HEK293 (cell line): Measurements from ENCODE around the gene PLA2G5.
"Not testable (repeated sequence)": the region's sequence is repeated elsewhere in the genome, so short reads cannot be mapped to it uniquely, and the experiment has no call there.

Experiments used
- CTCF ChIA-PET: fragments of 350-600 bp; formaldehyde crosslinking; extraction: SDS; loops from one replicate; lab custom pipeline; 2021; ENCODE audit warnings: antibody characterized with exemption; lab: Yijun Ruan, JAX
- POLR2A ChIA-PET: fragments of 300-600 bp; formaldehyde crosslinking; extraction: SDS; loops from one replicate; lab custom pipeline; 2020; ENCODE audit warnings: antibody characterized with exemption, inconsistent platforms; lab: Yijun Ruan, JAX
- H3K27ac ChIP-seq: fragments of 200-500 bp; sonication (Bioruptor generic); 2 replicates; pipeline ENCODE4 v1.5.1; 2014; ENCODE audit warnings: low read depth, low read length, control low read depth, inconsistent platforms; ENCODE audit errors: extremely low read depth
- H3K36me3 ChIP-seq, 2 experiments: fragments of 200-500 bp in 1 of 2; sonication (Bioruptor generic) in 1 of 2; 1 replicate in 1 of 2; 2 replicates in 1 of 2; pipeline ENCODE4 v1.5.1; 2014 to 2017; ENCODE audit warnings: inconsistent platforms in 2 of 2, low read length in 2 of 2; ENCODE audit not compliant: control insufficient read depth in 2 of 2, insufficient read depth in 1 of 2
- H3K4me1 ChIP-seq: fragments of 200-500 bp; sonication (Bioruptor generic); 2 replicates; pipeline ENCODE4 v1.5.1; 2014; ENCODE audit warnings: mild to moderate bottlenecking, low read length, inconsistent platforms; ENCODE audit not compliant: control insufficient read depth, insufficient read depth
- H3K4me3 ChIP-seq: 2 replicates; pipeline ENCODE4 v1.5.1; 2011; ENCODE audit warnings: low read depth, mild to moderate bottlenecking, control low read depth, low read length, moderate library complexity
- H3K9me3 ChIP-seq: fragments of 200-500 bp; sonication (Bioruptor generic); 2 replicates; pipeline ENCODE4 v1.5.1; 2014; ENCODE audit warnings: low read depth, low read length, inconsistent platforms; ENCODE audit not compliant: control insufficient read depth, insufficient read depth
- HOXC10 ChIP-seq: sonication (generic); formaldehyde crosslinking; IDR thresholded peaks from 2 replicates; pipeline ENCODE4 v1.8.1; 2023; ENCODE audit warnings: mild to moderate bottlenecking, missing genetic modification reagents
- KLF8 ChIP-seq: fragments of 450-650 bp; formaldehyde crosslinking; IDR thresholded peaks from 2 replicates; pipeline ENCODE4 v1.5.1; 2016; ENCODE audit warnings: missing biosample characterization, missing genetic modification characterization
- SETDB1 ChIP-seq: IDR thresholded peaks from one replicate; pipeline ENCODE4 v1.6.1; 2017; ENCODE audit warnings: mild to moderate bottlenecking, low read length, moderate library complexity, mixed read lengths; ENCODE audit not compliant: insufficient read length
- TRIM28 ChIP-seq: IDR thresholded peaks from 2 replicates; pipeline ENCODE4 v1.6.1; 2011; ENCODE audit warnings: low read length, control low read depth, borderline replicate concordance
- ZBTB7A ChIP-seq: fragments of 450-650 bp; formaldehyde crosslinking; IDR thresholded peaks from 2 replicates; pipeline ENCODE4 v1.5.1; 2016; ENCODE audit warnings: low read depth, missing biosample characterization, missing genetic modification characterization
- ZNF239 ChIP-seq: fragments of 450-650 bp; formaldehyde crosslinking; IDR thresholded peaks from 2 replicates; pipeline ENCODE4 v1.5.1; 2016; ENCODE audit warnings: missing biosample characterization, missing genetic modification characterization
- ZNF335 ChIP-seq: fragments of 450-650 bp; formaldehyde crosslinking; conservative IDR thresholded peaks from 2 replicates; pipeline ENCODE4 v1.5.1; 2016; ENCODE audit warnings: missing biosample characterization, missing genetic modification characterization
- ZNF404 ChIP-seq: fragments of 450-650 bp; formaldehyde crosslinking; IDR thresholded peaks from 2 replicates; pipeline ENCODE4 v1.5.1; 2017; ENCODE audit warnings: missing biosample characterization, missing genetic modification characterization
- ZNF530 ChIP-seq: fragments of 450-650 bp; formaldehyde crosslinking; IDR thresholded peaks from 2 replicates; pipeline ENCODE4 v1.5.1; 2016; ENCODE audit warnings: low read depth, missing biosample characterization, missing genetic modification characterization
- ZNF548 ChIP-seq: fragments of 450-650 bp; formaldehyde crosslinking; IDR thresholded peaks from 2 replicates; pipeline ENCODE4 v1.5.1; 2016; ENCODE audit warnings: missing biosample characterization, missing genetic modification characterization
- ZNF561 ChIP-seq: fragments of 450-650 bp; IDR thresholded peaks from 2 replicates; pipeline ENCODE4 v1.5.1; 2018; ENCODE audit warnings: missing biosample characterization, missing genetic modification characterization, borderline replicate concordance
- ZNF747 ChIP-seq: fragments of 450-650 bp; formaldehyde crosslinking; IDR thresholded peaks from 2 replicates; pipeline ENCODE4 v1.5.1; 2016; ENCODE audit warnings: missing biosample characterization, missing genetic modification characterization
- TF ChIP-seq, protein P1 (sequence below): fragments of 450-650 bp; formaldehyde crosslinking; IDR thresholded peaks from 2 replicates; pipeline ENCODE4 v1.5.1; 2016; ENCODE audit warnings: missing biosample characterization, missing genetic modification characterization
- TF ChIP-seq, protein P2 (sequence below): fragments of 450-650 bp; formaldehyde crosslinking; conservative IDR thresholded peaks from 2 replicates; pipeline ENCODE4 v1.5.1; 2016; ENCODE audit warnings: low read depth, missing biosample characterization, missing genetic modification characterization
- TF ChIP-seq, protein P3 (sequence below): fragments of 450-650 bp; formaldehyde crosslinking; IDR thresholded peaks from 2 replicates; pipeline ENCODE4 v1.5.1; 2016; ENCODE audit warnings: missing biosample characterization, missing genetic modification characterization
- TF ChIP-seq, protein P4 (sequence below): fragments of 450-650 bp; formaldehyde crosslinking; IDR thresholded peaks from 2 replicates; pipeline ENCODE4 v1.5.1; 2016; ENCODE audit warnings: missing biosample characterization, missing genetic modification characterization

The PLA2G5 gene

DNA sequence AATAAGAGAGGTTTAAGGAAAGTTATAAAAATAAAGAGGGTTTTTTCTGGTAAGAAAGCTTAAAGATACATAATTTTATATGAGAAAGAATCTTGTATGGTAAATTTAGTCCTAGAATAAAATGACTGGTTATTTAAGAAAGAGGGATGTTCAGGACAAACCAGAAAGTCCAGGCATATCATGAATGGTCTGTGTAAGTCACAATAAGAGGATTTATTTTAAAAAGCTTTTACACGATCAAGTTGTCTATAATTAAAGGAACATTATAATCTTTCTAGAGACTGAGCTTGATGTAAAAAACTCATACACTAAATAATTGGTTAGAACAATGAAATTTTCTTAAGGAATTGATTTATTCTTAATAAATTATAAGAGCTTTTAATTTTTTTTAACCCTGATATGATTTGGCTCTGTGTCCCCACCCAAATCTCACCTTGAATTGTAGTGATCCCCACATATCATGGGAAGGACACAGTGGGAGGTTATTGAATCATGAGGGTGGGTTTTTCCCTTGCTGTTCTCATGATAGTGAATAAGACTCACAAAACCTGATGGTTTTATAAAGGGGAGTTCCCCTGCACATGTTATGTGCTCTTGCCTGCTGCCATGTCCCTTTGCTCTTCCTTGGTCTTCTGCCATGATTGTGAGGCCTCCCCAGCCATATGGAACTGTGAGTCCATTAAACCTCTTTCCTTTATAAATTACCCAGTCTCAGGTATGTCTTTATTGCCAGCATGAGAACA, 20.8 kb upstream of the PLA2G5 start:
- H3K4me1 ChIP-seq, H3K36me3 ChIP-seq, H3K4me3 ChIP-seq, POLR2A ChIA-PET, H3K9me3 ChIP-seq, H3K27ac ChIP-seq: not testable (repeated sequence)
- CTCF ChIA-PET = interaction anchor here (0.6 to 1.1 kb wide), 2 partner anchors 10 to 310 kb away, joined by 3 to 5 read pairs; no protein-coding TSS in a partner anchor
- peak; percentile 99 for TF ChIP-seq SETDB1
- 0 out of 2 replicates have a peak, but pooled peaks have one; percentile 26 for TF ChIP-seq TRIM28
- TF ChIP-seq, all 188 proteins: peak for 2; not testable (repeated sequence) for 186

DNA sequence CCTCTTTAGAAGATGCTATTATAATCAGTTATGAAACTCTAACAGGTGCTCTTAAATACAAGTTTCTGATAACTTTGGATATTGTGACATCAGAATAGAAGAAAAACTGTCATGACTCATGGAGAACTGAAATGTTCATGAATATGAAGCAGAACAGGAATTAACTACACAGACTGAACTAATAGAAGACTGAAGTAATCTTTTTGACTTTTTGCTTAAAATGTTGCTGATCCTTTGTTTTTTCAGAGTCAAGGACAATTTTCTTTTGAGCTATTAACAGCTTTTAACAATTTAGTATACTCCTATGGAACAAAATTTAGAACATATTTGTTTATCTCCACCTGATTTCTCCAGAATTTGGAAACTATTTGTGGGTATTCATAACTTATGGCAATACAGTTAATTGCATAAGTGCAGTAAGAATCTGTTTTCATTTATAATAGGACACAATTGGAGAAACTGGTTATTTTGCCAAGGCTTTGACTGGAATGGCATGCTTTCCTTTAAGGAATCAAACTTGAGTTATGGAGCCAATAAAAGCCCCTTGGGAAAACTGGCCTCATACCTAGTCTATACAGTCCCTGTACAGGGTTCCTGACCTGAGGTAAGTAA, 18.7 kb upstream of the PLA2G5 start:
- Histone ChIP-seq H3K4me3 (no peak overlapping the region), H3K4me1 (no peaks in the 10 kb centered on the region), H3K36me3 (no peaks in the 10 kb centered on the region), H3K9me3 (no peaks in the 10 kb centered on the region), H3K27ac (no peak overlapping the region)
- TF ChIP-seq TRIM28 (peak; percentile 92), ZNF530 (tag by site-specific recombination) (no peak), SETDB1 (peak; percentile 99), ZNF561 (tag by site-specific recombination) (no peak), ZNF335 (no peak)
- POLR2A ChIA-PET = no interaction called here
- CTCF ChIA-PET = no interaction called here

DNA sequence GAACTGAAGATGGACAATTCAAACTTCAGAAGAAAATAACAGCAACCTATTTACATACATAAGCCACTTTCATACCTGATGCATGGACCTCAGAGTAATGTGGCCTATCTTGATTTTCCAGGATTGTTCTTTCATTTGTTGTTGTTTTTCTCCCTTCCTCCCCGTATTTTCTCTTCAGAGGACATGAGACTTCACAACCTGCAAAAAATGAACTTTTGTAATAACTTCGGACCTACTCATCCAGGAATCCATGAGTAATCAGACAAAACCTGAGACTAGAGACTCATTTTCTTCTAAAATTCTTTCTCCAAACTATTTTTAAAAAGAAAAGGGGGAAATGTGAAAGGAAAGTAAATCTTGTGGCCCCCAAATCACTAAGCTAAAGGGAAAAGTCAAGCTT, 17.6 kb upstream of the PLA2G5 start:
- Histone ChIP-seq H3K9me3 (no peaks in the 10 kb centered on the region), H3K4me1 (no peaks in the 10 kb centered on the region), H3K27ac (no peak overlapping the region), H3K4me3 (no peak overlapping the region), H3K36me3 (no peaks in the 10 kb centered on the region)
- ChIA-PET POLR2A (no interaction called here), CTCF (no interaction called here)
- TF ChIP-seq HOXC10 (no peak), ZNF239 (no peak), KLF8 (no peak), ZNF747 (tag by site-specific recombination) (no peak)
- TF ChIP-seq, protein P1, sequence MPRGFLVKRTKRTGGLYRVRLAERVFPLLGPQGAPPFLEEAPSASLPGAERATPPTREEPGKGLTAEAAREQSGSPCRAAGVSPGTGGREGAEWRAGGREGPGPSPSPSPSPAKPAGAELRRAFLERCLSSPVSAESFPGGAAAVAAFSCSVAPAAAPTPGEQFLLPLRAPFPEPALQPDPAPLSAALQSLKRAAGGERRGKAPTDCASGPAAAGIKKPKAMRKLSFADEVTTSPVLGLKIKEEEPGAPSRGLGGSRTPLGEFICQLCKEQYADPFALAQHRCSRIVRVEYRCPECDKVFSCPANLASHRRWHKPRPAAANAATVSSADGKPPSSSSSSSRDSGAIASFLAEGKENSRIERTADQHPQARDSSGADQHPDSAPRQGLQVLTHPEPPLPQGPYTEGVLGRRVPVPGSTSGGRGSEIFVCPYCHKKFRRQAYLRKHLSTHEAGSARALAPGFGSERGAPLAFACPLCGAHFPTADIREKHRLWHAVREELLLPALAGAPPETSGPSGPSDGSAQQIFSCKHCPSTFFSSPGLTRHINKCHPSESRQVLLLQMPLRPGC = no peak

DNA sequence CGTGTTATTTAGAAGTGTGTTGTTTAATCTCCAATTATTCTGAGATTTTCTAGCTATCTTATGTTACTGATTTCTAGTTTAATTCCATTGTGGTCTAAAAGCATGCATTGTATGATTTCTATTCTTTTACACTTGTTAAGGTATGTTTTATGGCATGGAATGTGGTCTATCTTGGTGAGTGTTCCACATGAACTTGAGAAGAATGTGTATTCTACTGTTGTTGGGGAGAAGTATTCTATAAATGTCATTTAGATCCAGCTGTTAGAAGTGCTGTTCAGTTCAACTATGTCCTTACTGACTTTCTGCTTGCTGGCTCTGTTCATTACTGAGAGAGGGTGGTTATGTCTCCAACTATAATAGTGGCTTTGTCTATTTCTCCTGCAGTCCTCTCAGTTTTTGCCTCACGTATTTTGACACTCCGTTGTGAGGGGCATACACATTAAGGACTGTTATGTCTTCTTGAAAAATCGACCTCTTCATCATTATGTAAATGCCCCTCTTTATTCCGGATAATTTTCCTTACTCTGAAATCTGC, 12.0 kb upstream of the PLA2G5 start:
- Histone ChIP-seq H3K9me3 (no peaks in the 10 kb centered on the region), H3K4me1 (no peaks in the 10 kb centered on the region), H3K36me3 (no peaks in the 10 kb centered on the region), H3K4me3 (no peak overlapping the region), H3K27ac (no peak overlapping the region)
- POLR2A ChIA-PET = no interaction called here
- CTCF ChIA-PET = interaction anchor here (0.6 kb wide), 1 partner anchor 715 kb away, joined by 3 read pairs; no protein-coding TSS in a partner anchor
- TF ChIP-seq, protein P2, sequence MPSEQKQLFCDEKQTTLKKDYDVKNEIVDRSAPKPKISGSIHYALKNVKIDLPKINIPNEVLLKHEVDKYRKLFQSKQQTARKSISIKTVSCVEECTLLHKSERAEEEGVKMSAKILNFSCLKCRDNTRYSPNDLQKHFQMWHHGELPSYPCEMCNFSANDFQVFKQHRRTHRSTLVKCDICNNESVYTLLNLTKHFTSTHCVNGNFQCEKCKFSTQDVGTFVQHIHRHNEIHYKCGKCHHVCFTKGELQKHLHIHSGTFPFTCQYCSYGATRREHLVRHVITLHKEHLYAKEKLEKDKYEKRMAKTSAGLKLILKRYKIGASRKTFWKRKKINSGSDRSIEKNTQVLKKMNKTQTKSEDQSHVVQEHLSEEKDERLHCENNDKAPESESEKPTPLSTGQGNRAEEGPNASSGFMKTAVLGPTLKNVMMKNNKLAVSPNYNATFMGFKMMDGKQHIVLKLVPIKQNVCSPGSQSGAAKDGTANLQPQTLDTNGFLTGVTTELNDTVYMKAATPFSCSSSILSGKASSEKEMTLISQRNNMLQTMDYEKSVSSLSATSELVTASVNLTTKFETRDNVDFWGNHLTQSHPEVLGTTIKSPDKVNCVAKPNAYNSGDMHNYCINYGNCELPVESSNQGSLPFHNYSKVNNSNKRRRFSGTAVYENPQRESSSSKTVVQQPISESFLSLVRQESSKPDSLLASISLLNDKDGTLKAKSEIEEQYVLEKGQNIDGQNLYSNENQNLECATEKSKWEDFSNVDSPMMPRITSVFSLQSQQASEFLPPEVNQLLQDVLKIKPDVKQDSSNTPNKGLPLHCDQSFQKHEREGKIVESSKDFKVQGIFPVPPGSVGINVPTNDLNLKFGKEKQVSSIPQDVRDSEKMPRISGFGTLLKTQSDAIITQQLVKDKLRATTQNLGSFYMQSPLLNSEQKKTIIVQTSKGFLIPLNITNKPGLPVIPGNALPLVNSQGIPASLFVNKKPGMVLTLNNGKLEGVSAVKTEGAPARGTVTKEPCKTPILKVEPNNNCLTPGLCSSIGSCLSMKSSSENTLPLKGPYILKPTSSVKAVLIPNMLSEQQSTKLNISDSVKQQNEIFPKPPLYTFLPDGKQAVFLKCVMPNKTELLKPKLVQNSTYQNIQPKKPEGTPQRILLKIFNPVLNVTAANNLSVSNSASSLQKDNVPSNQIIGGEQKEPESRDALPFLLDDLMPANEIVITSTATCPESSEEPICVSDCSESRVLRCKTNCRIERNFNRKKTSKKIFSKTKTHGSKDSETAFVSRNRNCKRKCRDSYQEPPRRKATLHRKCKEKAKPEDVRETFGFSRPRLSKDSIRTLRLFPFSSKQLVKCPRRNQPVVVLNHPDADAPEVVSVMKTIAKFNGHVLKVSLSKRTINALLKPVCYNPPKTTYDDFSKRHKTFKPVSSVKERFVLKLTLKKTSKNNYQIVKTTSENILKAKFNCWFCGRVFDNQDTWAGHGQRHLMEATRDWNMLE (tag by site-specific recombination) = no peak
- TF ChIP-seq ZNF548 (tag by site-specific recombination) (no peak), ZBTB7A (tag by site-specific recombination) (no peak), ZNF404 (tag by site-specific recombination) (no peak)
- TF ChIP-seq, protein P3, sequence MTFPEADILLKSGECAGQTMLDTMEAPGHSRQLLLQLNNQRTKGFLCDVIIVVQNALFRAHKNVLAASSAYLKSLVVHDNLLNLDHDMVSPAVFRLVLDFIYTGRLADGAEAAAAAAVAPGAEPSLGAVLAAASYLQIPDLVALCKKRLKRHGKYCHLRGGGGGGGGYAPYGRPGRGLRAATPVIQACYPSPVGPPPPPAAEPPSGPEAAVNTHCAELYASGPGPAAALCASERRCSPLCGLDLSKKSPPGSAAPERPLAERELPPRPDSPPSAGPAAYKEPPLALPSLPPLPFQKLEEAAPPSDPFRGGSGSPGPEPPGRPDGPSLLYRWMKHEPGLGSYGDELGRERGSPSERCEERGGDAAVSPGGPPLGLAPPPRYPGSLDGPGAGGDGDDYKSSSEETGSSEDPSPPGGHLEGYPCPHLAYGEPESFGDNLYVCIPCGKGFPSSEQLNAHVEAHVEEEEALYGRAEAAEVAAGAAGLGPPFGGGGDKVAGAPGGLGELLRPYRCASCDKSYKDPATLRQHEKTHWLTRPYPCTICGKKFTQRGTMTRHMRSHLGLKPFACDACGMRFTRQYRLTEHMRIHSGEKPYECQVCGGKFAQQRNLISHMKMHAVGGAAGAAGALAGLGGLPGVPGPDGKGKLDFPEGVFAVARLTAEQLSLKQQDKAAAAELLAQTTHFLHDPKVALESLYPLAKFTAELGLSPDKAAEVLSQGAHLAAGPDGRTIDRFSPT (tag by site-specific recombination) = no peak
- TF ChIP-seq, protein P4, sequence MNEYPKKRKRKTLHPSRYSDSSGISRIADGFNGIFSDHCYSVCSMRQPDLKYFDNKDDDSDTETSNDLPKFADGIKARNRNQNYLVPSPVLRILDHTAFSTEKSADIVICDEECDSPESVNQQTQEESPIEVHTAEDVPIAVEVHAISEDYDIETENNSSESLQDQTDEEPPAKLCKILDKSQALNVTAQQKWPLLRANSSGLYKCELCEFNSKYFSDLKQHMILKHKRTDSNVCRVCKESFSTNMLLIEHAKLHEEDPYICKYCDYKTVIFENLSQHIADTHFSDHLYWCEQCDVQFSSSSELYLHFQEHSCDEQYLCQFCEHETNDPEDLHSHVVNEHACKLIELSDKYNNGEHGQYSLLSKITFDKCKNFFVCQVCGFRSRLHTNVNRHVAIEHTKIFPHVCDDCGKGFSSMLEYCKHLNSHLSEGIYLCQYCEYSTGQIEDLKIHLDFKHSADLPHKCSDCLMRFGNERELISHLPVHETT (tag by site-specific recombination) = no peak
